Stimulated activated CD8-positive, alpha-beta memory T cell treated with anti-CD3 and anti-CD28 coated beads, Interleukin-4, amount 100 ng/mL, for 24 hours (primary cell): ENCODE data around the gene SLC39A12.

Experiments
- DNase-seq: peaks from one replicate; pipeline ENCODE4 v3.0.0-alpha.2; 2020; ENCODE audit warnings: low read depth

Gene SLC39A12

DNA sequence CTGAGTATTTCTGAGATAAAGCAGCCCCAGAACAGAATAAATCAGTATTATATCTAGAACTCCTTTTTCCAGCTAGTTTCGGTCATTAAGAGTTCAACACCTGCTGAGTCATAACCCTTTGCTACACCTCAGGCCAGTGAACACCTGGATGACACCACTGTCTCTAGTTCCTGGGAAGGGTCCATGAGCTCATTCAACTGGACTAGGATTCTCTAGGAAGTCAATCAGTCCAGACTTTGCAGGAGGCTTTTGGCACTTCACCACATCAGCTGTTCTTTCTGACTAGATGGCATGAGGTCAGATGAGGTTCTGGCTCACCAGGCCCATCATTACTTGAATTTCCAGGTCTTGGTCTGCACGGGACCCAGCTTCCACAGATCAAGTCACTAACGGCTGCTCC is 11.7 kb downstream of the SLC39A12 start:
- no peak for DNase-seq

DNA sequence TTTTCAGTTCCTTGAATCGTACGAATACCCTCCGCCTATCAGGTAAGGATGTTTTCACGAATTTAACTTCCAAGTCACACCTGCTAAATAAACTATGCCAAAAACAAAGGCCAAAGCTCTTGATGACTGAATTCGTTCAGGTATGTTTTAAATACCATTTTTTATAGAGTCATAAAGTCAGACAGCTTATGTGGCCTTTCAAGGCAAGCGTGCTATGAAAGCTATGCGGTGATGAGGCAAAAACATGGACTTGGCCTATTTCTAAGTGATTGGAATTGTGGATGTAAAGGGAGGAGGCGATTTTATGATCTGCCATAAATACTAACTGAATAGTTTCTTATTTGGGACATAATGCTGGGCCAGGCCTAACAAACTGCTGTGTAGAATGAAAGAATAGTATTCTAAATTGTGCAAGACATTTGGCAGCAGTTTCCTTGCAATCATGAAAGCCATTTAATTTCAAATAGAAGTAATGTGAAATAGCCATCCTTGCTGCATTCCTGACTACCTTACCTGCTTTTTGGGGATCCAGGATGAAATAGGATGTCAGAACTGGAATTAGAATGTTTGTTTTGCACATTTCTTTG is 14.0 kb downstream of the SLC39A12 start:
- DNase-seq = no peak

DNA sequence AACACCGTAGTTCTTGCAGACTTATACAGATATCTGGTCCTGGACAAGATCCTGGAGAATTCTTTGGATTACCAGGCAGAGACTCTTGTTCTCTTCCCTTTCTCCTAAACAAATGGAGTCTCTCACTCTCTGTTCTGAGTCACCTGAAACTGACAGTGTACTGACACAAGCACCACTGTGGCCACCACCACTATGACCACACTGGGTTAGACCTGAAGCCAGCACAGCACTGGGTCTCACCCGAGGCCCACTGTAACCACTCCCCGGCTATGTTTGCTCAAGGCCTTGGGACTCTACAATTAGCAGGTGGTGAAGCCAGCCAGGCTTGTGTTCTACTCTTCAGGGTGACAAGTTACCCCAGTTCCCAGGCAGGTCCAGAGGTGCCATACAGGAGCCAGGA is 22.8 kb downstream of the SLC39A12 start:
- no peak for DNase-seq

- DNase-seq = no peak
Observed at GRCh38 chr10:17980846-17981565, 29.3 kb downstream of the SLC39A12 start.

GRCh38 chr10:17981766-17982380 is 30.2 kb downstream of the SLC39A12 start:
- no peak for DNase-seq

GRCh38 chr10:17984056-17984455 is 32.3 kb downstream of the SLC39A12 start:
- DNase-seq = no peak

DNA sequence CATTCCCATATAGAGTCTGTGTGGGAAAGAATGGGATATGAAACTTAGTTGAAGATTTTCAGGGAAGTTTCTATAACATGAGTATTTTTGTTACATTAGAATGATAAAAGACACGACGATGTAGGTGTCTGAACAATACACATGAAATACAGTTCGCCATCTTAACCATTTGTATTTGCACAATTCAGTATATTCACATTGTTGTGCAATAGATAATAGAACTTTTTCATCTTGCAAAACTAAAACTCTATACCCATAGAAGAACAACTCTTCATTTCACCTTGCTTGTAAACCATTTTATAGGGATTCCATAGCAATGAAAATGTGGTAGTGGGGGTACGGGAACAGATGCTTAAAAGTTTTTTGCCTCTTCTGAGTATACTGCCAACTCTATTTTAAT is 32.8 kb downstream of the SLC39A12 start:
- no peak for DNase-seq

GRCh38 chr10:17989908-17990767 is 38.4 kb downstream of the SLC39A12 start:
- no peak for DNase-seq

DNA sequence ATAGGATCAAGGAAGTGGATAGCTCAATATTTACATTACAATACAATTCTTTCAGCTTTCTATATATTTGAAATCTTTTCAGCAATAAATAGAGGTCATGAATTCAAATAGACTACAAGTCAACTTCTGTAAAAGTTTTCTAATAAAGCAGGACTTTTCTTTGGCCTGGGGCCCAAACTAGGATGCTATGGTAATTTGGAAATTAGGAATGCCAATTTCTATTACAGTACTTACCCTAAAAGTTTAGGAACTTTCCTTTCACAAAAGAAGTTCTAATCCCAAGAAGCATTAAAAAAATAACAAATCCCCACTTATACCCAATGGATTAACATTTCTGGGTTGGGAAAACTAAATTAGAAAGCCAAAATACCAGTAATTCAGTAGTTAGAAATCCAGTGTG is 40.5 kb downstream of the SLC39A12 start:
- DNase-seq = no peak

DNA sequence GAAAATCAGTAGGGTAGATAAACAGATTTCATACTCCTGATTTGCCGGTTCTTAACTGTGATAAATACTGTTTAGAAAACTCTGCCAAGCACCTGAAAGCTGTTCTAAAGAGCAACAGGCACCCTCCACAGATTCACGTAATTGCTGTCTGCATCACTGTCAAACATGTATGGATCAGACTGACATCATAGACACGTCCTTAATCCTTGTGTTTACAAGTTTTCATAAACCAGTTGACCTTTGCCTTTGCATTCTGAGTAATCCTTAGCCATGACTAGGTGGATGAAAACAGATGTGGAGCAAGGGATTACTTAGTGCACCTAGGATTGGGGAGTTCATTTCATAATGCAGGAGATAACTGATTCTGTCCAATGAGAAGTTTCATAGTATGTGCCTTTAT is 41.6 kb downstream of the SLC39A12 start:
- DNase-seq = no peak

- no peak for DNase-seq
Observed at GRCh38 chr10:18000601-18001000, 48.9 kb downstream of the SLC39A12 start.

GRCh38 chr10:18005445-18005780 is 53.7 kb downstream of the SLC39A12 start:
- no peak for DNase-seq

- DNase-seq = no peak
Observed at GRCh38 chr10:18005781-18006456, 54.2 kb downstream of the SLC39A12 start.

DNA sequence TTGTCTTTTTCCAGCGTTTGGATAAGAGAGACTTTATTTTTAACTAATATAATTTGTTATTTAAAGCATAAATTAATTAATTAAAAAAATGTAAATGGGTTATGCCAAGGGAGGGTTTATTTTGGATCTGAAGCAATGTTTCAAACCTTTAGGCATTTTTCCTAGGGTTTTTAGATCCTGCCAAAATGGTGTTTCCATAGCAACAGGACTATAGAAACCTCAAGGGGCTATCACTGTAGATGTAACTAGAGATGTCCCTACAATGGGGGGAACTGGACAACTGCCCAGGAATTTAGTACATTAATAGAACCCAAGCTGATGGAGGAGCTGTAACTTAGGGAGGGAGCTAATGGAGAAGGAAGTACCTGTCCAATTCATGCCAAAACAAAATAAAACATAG is 57.3 kb downstream of the SLC39A12 start:
- DNase-seq = no peak

DNA sequence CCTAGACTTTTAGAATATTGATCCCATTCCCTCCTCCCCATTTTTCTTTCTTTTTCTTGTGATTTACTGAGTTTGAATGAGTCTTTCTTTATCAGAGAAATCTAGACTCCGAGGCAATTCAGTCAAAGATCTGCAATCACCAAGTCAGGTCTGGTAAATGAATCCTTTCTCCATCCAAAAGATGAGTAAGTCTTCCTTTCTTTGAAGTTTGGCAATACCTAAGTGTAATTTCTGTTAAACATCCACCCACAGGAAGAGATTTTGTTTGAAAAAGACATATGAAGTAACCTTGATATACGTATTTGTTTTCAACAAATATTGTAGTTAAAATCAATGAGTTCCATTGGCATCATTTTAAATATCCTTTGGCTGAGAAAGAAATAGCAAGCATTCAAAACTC is 58.3 kb downstream of the SLC39A12 start:
- no peak for DNase-seq

DNA sequence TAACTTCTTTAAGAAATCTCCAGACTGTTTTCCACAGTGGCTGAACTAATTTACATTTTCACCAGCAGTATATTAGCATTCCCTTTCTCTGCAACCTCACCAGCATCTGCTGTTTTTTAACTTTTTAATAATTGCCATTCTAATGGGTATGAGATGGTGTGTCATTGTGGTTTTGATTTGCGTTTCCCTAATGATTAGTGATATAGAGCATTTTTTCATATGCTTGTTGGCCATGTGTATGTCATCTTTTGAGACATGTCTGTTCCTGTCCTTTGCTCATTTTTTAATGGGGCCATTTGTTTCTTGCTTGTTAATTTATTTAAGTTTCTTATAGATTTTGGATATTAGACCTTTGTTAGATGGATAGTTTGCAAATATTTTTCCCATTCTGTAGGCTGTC is 68.8 kb downstream of the SLC39A12 start:
- no peak for DNase-seq

- DNase-seq = no peak
Observed at GRCh38 chr10:18021725-18022480, 70.2 kb downstream of the SLC39A12 start.

- DNase-seq = no peak
Observed at GRCh38 chr10:18043148-18044006, 91.7 kb downstream of the SLC39A12 start.

DNA sequence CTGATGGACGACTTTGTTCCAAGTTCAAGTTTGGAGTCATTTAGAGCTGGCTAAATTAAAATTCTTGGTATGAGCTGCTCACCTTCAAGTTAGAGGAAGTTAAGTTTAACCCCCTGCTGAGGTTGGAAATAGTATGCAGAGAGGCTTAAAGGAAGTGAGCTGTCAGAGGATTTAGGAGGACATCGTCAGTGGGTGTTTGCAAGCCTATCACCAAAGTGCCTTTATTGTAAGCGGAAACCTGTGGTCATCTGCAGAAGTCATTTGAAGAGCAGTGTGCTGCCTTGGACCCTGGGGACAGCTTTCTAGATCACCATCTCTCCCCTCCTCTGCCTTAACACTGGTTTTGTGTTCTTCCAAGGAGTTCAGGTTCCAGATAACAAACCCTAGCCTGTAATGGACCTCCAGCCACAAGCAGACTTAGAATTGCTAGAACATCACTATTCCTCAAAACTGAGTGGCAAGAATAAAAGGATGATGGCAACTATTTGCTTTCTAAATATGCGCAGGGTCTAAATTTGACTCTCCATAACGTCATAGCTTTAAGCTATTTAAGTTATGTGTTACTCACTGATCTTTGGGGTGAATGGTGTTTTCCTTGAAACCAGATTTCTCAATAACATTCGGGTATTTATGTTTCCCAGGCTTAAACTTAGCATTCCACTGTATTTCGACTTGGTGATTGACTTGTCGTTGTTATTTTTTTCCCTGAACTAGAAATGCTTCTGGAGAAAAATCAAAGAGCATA is 93.4 kb downstream of the SLC39A12 start:
- DNase-seq = no peak

DNA sequence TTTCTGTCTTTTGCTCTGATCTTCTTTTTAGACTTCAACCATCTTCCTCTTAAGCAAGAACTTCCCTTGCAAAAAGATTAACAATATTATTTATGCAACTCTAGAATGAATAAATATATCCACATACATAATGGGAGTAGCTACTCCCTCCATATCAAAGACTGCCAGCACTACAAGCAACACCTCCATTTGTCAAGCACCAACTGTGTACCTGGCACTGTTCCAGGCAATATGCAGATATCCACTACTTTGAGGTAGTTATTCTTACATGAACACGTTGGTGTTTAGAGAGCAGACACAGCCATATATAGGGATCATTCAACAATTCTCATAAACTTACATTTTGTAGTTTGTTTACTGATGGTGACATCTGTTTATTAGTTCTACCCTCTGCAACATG is 104.9 kb downstream of the SLC39A12 start:
- no peak for DNase-seq
